ENCODE data around the gene NR6A1.

Gene NR6A1

GRCh38 chr9:124771021-124771866 lies at the start of gene NR6A1:
Gene NR6A1, minus strand, starts transcription at chr9:124771311.
- no peak for DNase-seq

DNA sequence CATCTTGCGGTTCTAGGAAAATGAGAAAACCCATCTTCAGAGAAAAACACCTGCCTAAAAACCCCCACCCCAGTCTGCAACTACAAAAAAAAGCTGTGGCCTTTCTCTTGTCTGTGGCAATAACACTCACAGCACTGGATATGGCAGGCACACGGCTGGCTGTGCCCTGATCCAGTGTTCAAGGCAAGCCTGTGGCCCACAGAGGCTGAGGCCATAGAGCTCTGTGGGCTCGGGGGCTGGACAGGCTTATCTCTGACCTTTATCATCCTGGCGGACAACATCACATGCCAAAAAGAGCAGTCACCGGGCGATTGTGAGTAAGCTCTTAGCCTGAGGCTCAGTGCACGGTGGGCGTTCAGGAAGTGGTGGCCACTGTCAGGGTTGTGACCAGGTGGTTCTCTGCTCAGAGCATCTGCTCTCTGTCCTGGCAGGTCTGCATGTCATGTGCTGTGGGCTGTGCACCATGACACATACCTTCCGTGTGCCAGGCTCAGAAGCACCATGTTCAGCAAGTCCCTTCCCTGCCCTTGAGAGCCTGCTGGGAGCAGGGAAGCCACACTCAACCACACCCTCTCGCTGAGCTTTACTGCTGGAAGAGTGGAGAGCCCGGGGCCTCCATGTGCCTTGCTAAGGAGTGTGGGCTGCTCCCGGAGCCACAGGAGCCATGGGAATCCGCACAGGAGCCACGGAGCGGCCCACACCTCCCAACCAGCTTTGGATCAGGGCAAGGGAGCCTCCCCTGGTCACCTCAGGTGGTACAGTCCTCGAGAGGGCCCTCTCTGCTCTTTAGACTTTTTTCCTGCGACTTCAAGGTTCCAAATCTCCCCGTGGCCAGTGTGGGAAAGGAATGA lies 47.5 kb upstream of the NR6A1 start:
- no peak for DNase-seq

DNA sequence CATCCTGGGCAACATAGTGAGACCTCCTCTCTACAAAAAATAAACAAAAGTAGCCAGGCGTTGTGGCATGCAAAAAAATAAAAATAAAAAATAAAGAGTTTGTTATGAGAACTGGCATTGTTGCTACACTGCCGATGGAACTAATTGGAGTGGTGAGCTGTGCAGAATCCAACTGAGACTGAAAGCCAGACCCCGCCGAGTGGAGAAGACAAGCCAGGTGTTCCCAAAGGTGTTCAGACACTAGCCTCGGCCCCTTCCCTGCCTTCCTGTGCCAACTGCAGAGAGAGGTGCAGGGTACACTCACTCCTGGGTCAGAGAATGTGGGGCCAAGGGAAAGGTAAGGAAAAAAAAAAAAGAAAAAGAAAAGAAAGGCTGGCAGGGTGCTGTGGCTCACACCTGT lies 44.5 kb upstream of the NR6A1 start:
- DNase-seq, result no peak

GRCh38 chr9:124814164-124814535 lies 43.0 kb upstream of the NR6A1 start:
- DNase-seq, result no peak

GRCh38 chr9:124813501-124814163 lies 42.5 kb upstream of the NR6A1 start:
- no peak for DNase-seq

DNA sequence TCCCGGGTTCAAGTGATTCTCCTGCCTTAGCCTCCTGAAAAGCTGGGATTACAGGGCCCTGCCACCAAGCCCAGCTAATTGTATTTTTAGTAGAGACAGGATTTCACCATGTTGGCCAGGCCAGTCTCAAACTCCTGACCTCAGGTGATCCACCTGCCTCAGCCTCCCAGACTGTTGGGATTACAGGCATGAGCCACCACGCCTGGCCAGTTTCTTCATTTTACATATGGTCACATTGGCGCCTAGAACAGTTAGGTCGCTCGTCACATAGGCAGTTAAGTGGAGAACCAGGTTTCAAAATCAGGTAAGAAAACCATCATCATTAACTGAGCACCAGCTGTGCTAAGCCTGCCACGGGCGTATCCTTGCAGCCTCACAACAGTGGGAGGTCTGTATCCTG lies 41.9 kb upstream of the NR6A1 start:
- DNase-seq, result no peak

GRCh38 chr9:124812441-124812876 lies 41.3 kb upstream of the NR6A1 start:
- no peak for DNase-seq

DNA sequence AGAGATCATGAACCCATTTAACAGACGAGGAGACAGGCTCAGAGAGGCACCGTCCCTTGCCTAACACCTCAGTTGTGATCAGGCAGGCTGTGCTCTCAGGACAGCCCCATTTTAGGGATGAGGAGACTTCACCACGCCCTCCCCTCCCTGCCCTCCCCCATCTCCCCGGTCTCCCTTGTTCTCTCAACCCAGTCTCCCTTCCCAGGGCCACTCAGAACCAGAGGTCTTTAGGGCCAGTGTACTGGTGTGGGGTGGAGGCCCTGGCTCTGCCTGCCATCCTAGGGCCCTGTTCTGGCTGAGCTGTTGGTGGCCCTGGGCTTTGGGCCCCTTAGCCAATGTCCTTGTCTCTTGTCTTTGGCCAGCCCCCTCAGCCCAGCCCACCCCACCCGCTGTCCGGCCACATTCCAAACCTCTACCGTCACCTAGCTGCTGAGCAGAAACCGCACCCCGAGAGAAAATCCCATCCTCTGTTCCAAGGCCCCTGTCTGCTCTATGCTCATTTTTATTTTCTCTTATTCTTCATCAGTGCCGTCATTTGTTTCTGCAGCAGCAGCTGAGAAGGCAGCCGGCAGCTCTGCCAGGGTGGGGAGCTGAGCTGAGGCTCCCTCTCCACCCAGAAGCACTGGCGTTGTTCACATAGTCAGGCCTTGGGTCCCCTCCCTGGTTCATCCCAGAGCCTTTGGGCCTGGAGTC lies 39.7 kb upstream of the NR6A1 start:
- DNase-seq, result no peak

- DNase-seq, result no peak
Measured at GRCh38 chr9:124809741-124810500, 38.8 kb upstream of the NR6A1 start.

GRCh38 chr9:124809211-124809610 lies 38.1 kb upstream of the NR6A1 start:
- DNase-seq, result no peak

GRCh38 chr9:124808246-124808956 lies 37.3 kb upstream of the NR6A1 start:
- no peak for DNase-seq

DNA sequence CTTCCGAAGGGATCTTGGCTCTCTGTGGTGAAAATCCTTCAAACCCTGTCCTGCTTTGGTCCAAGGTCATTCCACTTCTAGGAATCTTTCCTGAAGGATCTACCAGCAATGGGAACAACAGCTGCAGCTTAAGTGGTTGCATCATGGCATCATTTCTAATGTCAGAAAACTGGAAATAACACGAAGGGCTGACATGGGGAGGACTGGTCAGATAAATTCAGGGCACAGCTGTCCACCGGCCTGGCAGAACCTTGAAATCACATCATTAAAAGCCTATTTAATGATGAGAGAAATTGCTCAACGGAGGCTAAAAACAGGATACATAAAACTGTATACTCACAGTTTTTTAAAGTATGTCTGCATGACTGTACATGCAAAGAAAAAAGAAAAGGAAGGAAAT lies 34.1 kb upstream of the NR6A1 start:
- DNase-seq, result no peak

DNA sequence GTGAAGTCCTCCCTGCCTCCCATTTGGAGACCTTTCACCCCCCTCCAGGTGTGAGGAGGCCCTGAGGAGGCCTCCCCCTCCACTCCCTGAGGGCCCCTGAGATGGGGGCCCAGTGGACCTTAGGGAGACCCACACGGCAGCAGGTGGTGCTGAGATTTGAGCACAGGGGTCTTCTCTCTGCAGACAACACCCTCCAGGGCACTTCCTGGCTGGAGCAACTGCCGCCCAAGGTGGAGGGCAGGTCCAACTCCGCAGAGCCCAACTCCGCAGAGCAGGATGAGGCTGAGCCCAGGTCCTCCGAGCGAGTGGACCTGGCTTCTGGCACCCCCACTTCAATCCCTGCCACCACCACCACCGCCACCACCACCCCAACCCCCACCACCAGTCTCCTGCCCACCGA lies 32.8 kb upstream of the NR6A1 start:
- DNase-seq, result no peak

- DNase-seq, result no peak
Measured at GRCh38 chr9:124802426-124802825, 31.3 kb upstream of the NR6A1 start.

GRCh38 chr9:124801356-124801755 lies 30.2 kb upstream of the NR6A1 start:
- DNase-seq, result no peak

DNA sequence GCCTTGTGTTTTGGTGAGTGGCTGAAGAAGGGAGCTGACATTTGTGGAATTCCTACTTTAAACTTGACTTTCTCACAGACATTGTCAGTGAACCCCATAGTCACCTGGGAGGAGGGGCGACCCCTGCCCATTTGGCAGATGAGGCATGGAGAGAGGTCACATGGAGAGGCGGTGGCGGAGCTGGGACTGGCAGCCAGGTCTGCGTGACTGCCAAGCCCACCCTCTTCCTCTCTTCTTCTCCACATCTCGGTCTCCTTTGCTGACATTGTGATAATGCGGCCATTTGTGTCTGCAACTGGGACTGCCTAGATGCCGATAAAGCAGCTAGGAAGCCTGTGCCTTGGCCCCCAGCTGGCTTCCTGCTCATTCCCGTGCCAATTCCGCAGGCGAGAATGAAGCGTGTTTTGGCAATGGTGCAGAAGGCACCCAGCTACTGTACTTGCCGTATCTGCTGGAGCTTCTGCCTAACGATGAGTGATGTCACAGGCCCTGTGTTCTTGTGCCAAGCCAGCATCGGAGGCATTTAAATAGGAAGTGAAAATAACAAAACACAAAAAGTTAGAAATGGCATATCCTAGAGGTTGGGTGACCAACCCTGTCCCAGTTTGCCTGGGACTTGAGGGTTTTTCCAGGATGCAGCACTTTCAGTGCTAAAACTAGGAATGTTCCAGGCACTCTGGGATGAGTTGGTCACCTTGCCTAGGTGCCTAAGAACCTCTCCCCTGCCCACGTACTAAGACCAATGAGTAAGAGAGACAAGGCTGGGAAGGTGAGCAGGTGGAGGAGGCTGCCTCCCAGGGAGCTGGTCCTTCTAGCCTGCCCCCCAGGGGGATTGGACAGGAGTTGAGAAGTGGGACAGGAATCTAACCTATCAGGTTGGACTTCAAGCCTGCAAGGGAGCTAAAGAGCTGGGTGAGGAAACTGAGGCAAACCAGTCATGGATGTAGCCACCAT lies 29.5 kb upstream of the NR6A1 start:
- DNase-seq, result no peak

- no peak for DNase-seq
Measured at GRCh38 chr9:124799274-124800006, 28.3 kb upstream of the NR6A1 start.

- no peak for DNase-seq
Measured at GRCh38 chr9:124797343-124798103, 26.4 kb upstream of the NR6A1 start.
